K562 (cell line): Measurements from ENCODE around the gene GPN3. TPM values are rescaled to one million over a fixed set of nuclear protein-coding genes. Genes with fewer than 3 reads are reported as not detected.

Experiments
- BRCA1 ChIP-seq, 2 experiments: fragments of 450-650 bp in 1 of 2; sonication (generic) in 1 of 2; formaldehyde crosslinking in 1 of 2; IDR thresholded peaks; 2 replicates each; pipeline versions ENCODE4 v1.5.0 to v1.6.1; 2017 to 2020; ENCODE audit warnings: mild to moderate bottlenecking in 1 of 2, missing genetic modification reagents in 1 of 2
- CHD7 ChIP-seq: fragments of 200-600 bp; sonication (generic); IDR thresholded peaks from one replicate; pipeline ENCODE4 v1.6.1; 2012; ENCODE audit warnings: mild to moderate bottlenecking, low read depth, low read length, inconsistent platforms
- HDAC8 ChIP-seq: fragments of 450-650 bp; IDR thresholded peaks from 2 replicates; pipeline ENCODE4 v1.6.1; 2016; ENCODE audit warnings: mild to moderate bottlenecking, missing genetic modification characterization, moderate library complexity, missing compliant biosample characterization
- IFI16 ChIP-seq: fragments of 250-450 bp; sonication (Bioruptor Pico); IDR thresholded peaks from 2 replicates; pipeline ENCODE4 v2.1.2; 2022; ENCODE audit warnings: mild to moderate bottlenecking, inconsistent platforms
- MBD1 ChIP-seq: fragments of 250-450 bp; sonication (Bioruptor Pico); IDR thresholded peaks from 2 replicates; pipeline ENCODE4 v1.8.0; 2022; ENCODE audit warnings: inconsistent platforms
- NR3C1 ChIP-seq: sonication (generic); formaldehyde crosslinking; IDR thresholded peaks from 2 replicates; pipeline ENCODE4 v1.8.1; 2022; ENCODE audit warnings: missing genetic modification reagents
- PTTG1 ChIP-seq: fragments of 450-650 bp; IDR thresholded peaks from 2 replicates; pipeline ENCODE4 v1.6.1; 2016; ENCODE audit warnings: low read depth, mild to moderate bottlenecking, missing genetic modification characterization, missing compliant biosample characterization
- SLC30A9 ChIP-seq: fragments of 250-450 bp; sonication (Bioruptor Pico); IDR thresholded peaks from 2 replicates; pipeline ENCODE4 v1.8.0; 2022; ENCODE audit warnings: mild to moderate bottlenecking, moderate library complexity
- SNIP1 ChIP-seq: fragments of 450-650 bp; IDR thresholded peaks from 2 replicates; pipeline ENCODE4 v1.7.1; 2017; ENCODE audit warnings: low read depth, mild to moderate bottlenecking
- ZFP30 ChIP-seq: fragments of 250-450 bp; sonication (Bioruptor Pico); IDR thresholded peaks from 2 replicates; pipeline ENCODE4 v1.8.0; 2022; ENCODE audit warnings: moderate library complexity, mild to moderate bottlenecking, inconsistent platforms, borderline replicate concordance
- ZFX ChIP-seq: sonication (generic); formaldehyde crosslinking; IDR thresholded peaks from 2 replicates; pipeline ENCODE4 v1.8.0; 2022; ENCODE audit warnings: mild to moderate bottlenecking, missing genetic modification reagents, moderate library complexity
- ZNF785 ChIP-seq: fragments of 250-450 bp; sonication (Bioruptor Pico); IDR thresholded peaks from 2 replicates; pipeline ENCODE4 v1.4.0; 2020; ENCODE audit warnings: mild to moderate bottlenecking
- polyA plus RNA-seq, 8 experiments: library from polyadenylated mRNA; depleted of rRNA in 4 of 8; stranded (reverse) in 5 of 8; unstranded in 3 of 8; fragments of >200 nt; fragmentation: Nextera tagmentation in 2 of 8; fragmentation: Illumina TruSeq in 1 of 8; extraction: Ambion mirVana in 2 of 8; extraction: Trizol in 1 of 8; gene quantifications; 2 replicates each; pipeline versions ENCODE4 v1.2.1 to v1.2.3, GENCODE V29; 2011 to 2014; ENCODE audit warnings: inconsistent platforms in 1 of 8, missing spikeins in 1 of 8
- total RNA-seq, 7 experiments: library from RNA; depleted of rRNA in 6 of 7; stranded (reverse); fragments of >200 nt in 6 of 7; fragmentation: Illumina TruSeq in 2 of 7; extraction: Trizol in 2 of 7; gene quantifications; 2 replicates each; pipeline versions ENCODE4 v1.2.1 to v1.2.3, GENCODE V29; 2011 to 2021; ENCODE audit warnings: low replicate concordance in 1 of 7

Gene GPN3
- total and polyA plus RNA-seq, 9 of the 15 experiments (the other 6 are each of a cell fraction or from before 2014, with no cell fraction given) = 35.8 to 123 (median 64.2) TPM

GRCh38 chr12:110403146-110403975, 64.7 kb downstream of the GPN3 start, which contains the start of gene ANAPC7 (continued):
- TF ChIP-seq SNIP1 (no peak), NR3C1 (no peak), ZNF785 (CRISPR knock-in tag) (no peak), CHD7 (no peak), ZFX (CRISPR knock-in tag) (no peak; the same call in none of the 2 replicates), PTTG1 (tag) (no peak; the same call in 1 of the 2 replicates), ZFP30 (CRISPR knock-in tag) (no peak), MBD1 (CRISPR knock-in tag) (no peak), IFI16 (CRISPR knock-in tag) (no peak), HDAC8 (no peak), BRCA1 (IDR thresholded peaks at IDR 0.05) (no peak), BRCA1 (CRISPR knock-in tag; IDR thresholded peaks at IDR 0.05) (no peak), SLC30A9 (CRISPR knock-in tag) (no peak)
